Uterus (tissue), 4 donors: ENCODE results near the gene MRPL21. TPM values are rescaled to one million over a fixed set of nuclear protein-coding genes. Genes with fewer than 3 reads are reported as not detected.

ENCODE experiments used
- DNase-seq, 2 donors: peaks; one replicate each; pipeline ENCODE4 v3.0.0-alpha.2; 2019 to 2020
- H3K27ac ChIP-seq, 2 donors: fragments of 200-600 bp; sonication (generic); 1 replicate in 1 of 2; 2 replicates in 1 of 2; pipeline ENCODE4 v1.5.1; 2016 to 2018
- H3K27me3 ChIP-seq, 2 donors: fragments of 200-600 bp; sonication (generic); one replicate each; pipeline ENCODE4 v1.5.1; 2018 to 2019; ENCODE audit warnings: control low read depth in 1 of 2
- H3K36me3 ChIP-seq, 2 donors: fragments of 200-600 bp; sonication (generic); one replicate each; pipeline ENCODE4 v1.5.1; 2019; ENCODE audit warnings: control low read depth in 1 of 2
- H3K4me1 ChIP-seq, 2 donors: fragments of 200-600 bp; sonication (generic); one replicate each; pipeline ENCODE4 v1.5.1; 2018 to 2019; ENCODE audit warnings: control low read depth in 1 of 2
- H3K4me3 ChIP-seq, 2 donors: fragments of 200-600 bp; sonication (generic); 1 replicate in 1 of 2; 2 replicates in 1 of 2; pipeline ENCODE4 v1.5.1; 2018 to 2019; ENCODE audit warnings: mild to moderate bottlenecking in 1 of 2
- H3K9me3 ChIP-seq, 2 donors: fragments of 200-600 bp; sonication (generic); one replicate each; pipeline ENCODE4 v1.5.1; 2019; ENCODE audit warnings: control low read depth in 1 of 2
- POLR2A ChIP-seq, 2 donors: fragments of 450-650 bp; IDR thresholded peaks; one replicate each; pipeline ENCODE4 v1.6.1; 2016; ENCODE audit warnings: antibody characterized with exemption in 2 of 2, mild to moderate bottlenecking in 1 of 2, moderate library complexity in 1 of 2
- intact Hi-C: fragments of 100-400 bp; cut with DNase I; formaldehyde crosslinking; loops from one replicate; pipeline ENCODE4 v1.15.1; 2023; ENCODE audit warnings: low total_unique reads
- total RNA-seq, 4 donors: library from RNA; depleted of rRNA in 3 of 4; stranded (reverse); fragments of >200 nt in 3 of 4; gene quantifications; one replicate each; pipeline versions ENCODE4 v1.1.0 to v1.2.4, GENCODE V29; 2014 to 2023
- TF ChIP-seq, protein P1 (sequence below), 4 experiments: fragments of 200-600 bp in 2 of 4; fragments of 450-650 bp in 2 of 4; sonication (generic) in 2 of 4; IDR thresholded peaks; one replicate each; pipeline ENCODE4 v1.5.1; 2016 to 2019; ENCODE audit warnings: antibody characterized with exemption in 4 of 4, mild to moderate bottlenecking in 2 of 4, moderate library complexity in 1 of 4
- donor health status: DM: yes; HTN: yes; CAD: no.

The MRPL21 gene
- total RNA-seq, 4 donors from 2014 or later, result 29.2 to 52.7 (median 36.9) TPM

DNA sequence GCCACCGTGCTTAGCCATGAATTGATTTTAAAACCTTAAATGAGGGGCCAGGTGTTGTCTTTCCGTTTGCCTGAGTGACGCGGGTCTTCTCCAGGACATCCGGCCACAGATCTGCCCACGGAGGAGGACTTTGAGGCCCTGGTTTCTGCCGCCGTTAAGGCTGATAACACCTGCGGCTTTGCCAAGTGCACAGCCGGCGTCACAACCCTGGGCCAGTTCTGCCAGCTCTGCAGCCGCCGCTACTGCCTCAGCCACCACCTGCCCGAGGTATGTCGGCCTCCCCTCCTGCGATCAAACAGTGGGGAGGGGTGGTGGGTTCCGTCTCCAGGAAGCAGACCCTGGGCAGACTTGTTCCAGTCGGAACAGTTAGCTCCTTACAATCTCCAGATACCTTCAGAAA lies 34.5 kb upstream of the MRPL21 start:
- Histone ChIP-seq H3K4me3 (no peak overlapping the region), H3K36me3 (no peaks in the 10 kb centered on the region), H3K9me3 (no peaks in the 10 kb centered on the region), H3K4me1 (peaks cover 0 to 7% of the 10 kb centered on the region in 2 donors), H3K27ac (no peak overlapping the region), H3K27me3 (no peaks in the 10 kb centered on the region)
- no peak for TF ChIP-seq POLR2A (IDR thresholded peaks at IDR 0.05)
- intact Hi-C loops, result no loop called here
- DNase-seq, result no peak

DNA sequence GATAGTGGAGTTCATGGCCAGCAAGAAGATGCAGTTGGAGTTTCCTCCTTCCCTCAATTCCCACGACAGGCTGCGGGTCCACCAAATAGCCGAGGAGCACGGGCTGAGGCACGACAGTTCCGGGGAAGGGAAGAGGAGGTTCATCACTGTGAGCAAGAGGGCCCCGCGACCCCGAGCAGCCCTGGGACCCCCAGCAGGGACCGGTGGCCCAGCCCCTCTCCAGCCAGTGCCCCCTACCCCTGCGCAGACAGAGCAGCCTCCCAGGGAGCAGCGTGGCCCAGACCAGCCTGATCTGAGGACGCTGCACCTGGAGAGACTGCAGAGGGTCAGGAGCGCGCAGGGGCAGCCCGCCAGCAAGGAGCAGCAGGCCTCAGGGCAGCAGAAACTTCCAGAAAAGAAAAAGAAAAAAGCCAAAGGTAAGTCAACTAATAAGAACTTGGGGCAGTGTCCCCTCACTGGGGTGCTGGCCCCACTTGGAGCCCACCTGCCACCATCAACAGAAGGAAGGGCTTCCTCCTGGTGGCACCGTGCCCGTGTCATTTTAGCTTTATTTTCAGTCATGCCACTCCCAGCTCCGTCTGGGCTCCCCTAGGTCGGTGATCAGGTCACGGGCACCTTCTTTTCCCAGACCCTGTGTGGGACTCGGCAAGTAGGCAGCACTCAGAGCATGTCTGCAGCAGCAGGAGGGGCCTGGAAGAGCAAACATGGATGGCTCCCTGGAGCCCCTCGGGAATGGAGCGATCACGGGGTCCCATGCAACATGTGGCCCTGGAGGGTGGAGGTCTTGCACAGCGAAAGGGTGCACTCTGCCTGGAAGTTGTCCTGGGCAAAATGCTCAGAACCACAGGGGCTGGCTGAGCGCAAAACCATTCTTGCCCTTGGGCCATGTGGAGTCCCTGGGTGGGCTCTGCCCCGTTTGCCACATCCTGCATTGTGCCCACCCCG lies 33.3 kb upstream of the MRPL21 start:
- intact Hi-C loops, result no loop called here

DNA sequence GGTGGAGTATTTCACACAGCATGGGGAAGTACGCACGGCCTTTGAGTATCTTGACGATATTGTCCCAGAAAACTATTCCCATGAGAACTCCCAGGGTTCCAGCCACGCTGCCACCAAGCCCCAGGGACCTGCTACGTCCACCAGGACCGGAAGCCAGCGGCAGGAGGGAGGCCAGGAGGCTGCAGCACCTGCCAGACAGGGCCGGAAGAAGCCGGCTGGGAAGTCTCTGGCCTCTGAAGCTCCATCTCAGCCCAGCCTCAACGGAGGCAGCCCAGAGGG lies 32.7 kb upstream of the MRPL21 start:
- no peaks in the 10 kb centered on the region for H3K4me1 ChIP-seq
- TF ChIP-seq POLR2A (IDR thresholded peaks at IDR 0.05), result no peak
- TF ChIP-seq, protein P1, sequence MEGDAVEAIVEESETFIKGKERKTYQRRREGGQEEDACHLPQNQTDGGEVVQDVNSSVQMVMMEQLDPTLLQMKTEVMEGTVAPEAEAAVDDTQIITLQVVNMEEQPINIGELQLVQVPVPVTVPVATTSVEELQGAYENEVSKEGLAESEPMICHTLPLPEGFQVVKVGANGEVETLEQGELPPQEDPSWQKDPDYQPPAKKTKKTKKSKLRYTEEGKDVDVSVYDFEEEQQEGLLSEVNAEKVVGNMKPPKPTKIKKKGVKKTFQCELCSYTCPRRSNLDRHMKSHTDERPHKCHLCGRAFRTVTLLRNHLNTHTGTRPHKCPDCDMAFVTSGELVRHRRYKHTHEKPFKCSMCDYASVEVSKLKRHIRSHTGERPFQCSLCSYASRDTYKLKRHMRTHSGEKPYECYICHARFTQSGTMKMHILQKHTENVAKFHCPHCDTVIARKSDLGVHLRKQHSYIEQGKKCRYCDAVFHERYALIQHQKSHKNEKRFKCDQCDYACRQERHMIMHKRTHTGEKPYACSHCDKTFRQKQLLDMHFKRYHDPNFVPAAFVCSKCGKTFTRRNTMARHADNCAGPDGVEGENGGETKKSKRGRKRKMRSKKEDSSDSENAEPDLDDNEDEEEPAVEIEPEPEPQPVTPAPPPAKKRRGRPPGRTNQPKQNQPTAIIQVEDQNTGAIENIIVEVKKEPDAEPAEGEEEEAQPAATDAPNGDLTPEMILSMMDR (IDR thresholded peaks at IDR 0.05), result no peak
- DNase-seq, result no peak
- no peak overlapping the region for H3K27ac ChIP-seq
- H3K27me3 ChIP-seq, result no peaks in the 10 kb centered on the region
- no peaks in the 10 kb centered on the region for H3K36me3 ChIP-seq
- no peaks in the 10 kb centered on the region for H3K9me3 ChIP-seq
- intact Hi-C loops, result no loop called here
- H3K4me3 ChIP-seq, result no peak overlapping the region

More for the DNA sequence above, 33.3 kb upstream of the MRPL21 start:
- TF ChIP-seq, protein P1 (IDR thresholded peaks at IDR 0.05), result no peak
- TF ChIP-seq POLR2A (IDR thresholded peaks at IDR 0.05), result no peak
- Histone ChIP-seq H3K27ac (no peak overlapping the region), H3K4me3 (no peak overlapping the region), H3K9me3 (no peaks in the 10 kb centered on the region), H3K36me3 (no peaks in the 10 kb centered on the region), H3K4me1 (no peaks in the 10 kb centered on the region), H3K27me3 (no peaks in the 10 kb centered on the region)
- no peak for DNase-seq

DNA sequence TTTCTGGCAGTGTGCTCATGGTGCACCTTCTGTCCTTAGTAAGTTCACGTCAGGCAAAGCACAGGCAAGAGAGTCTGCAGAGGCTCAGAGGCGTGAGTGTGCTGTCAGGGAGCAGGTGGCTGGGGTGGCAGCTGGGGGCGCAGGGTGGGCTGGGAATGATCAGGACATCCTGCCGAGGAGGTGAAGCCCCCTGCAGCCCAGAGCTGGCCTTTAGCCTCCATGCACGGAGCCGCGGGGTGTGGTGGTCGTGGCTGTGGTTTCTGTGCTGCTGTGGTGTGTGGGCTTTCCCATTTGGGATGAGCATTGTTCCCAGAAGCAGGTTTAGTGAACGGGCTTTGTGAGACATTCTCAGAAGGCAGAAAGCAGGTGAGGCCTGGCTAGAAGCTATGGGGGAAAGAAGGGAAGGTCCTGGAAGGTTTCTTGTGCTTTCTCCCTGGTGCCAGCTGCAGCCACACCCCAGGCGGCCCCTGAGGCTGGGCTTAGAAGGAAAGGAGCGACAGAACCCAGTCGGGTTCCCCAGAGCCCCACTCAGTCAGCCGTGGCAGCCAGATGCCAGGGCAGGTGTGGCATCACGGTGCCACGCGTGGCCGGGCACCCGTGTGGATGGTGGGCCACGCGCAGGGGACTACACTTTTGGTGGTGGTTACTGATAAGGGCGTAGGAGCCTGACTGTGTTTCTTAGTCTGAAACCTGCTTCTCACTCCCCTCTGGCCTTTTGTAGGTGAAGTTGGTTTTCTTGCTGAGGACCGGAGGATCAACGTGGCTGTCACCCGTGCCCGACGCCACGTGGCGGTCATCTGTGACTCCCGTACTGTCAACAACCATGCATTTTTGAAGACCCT lies 32.1 kb upstream of the MRPL21 start:
- no peaks in the 10 kb centered on the region for H3K27me3 ChIP-seq
- no peak overlapping the region for H3K27ac ChIP-seq
- intact Hi-C loops, result no loop called here

DNA sequence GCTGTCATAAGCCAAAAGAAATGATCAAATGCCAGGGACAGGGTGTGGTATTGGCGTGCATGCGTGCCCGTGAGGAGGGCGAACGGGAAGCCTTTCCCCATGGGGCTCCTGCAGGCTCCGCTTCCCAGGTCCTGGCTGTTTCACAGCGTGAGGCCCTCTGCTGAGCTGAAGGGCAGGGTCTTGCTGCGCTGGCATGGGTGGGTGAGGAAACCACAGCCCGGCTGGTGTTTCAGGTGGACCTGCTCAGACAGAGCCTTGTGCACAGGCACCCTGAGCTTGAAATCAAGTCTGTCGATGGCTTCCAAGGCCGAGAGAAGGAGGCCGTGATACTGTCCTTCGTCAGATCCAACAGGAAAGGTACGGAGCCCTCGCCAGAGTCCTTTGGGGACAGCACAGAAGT lies 31.4 kb upstream of the MRPL21 start:
- intact Hi-C loops, result no loop called here
- TF ChIP-seq, protein P1 (IDR thresholded peaks at IDR 0.05), result no peak
- no peak for TF ChIP-seq POLR2A (IDR thresholded peaks at IDR 0.05)
- no peaks in the 10 kb centered on the region for H3K27me3 ChIP-seq
- H3K27ac ChIP-seq, result no peak overlapping the region
- no peak for DNase-seq
- no peaks in the 10 kb centered on the region for H3K4me1 ChIP-seq
- H3K9me3 ChIP-seq, result no peaks in the 10 kb centered on the region
- no peaks in the 10 kb centered on the region for H3K36me3 ChIP-seq
- H3K4me3 ChIP-seq, result no peak overlapping the region

More for the DNA sequence above, 32.1 kb upstream of the MRPL21 start:
- no peaks in the 10 kb centered on the region for H3K4me1 ChIP-seq
- TF ChIP-seq, protein P1 (IDR thresholded peaks at IDR 0.05), result no peak
- no peak for TF ChIP-seq POLR2A (IDR thresholded peaks at IDR 0.05)
- H3K4me3 ChIP-seq, result no peak overlapping the region
- no peaks in the 10 kb centered on the region for H3K9me3 ChIP-seq
- no peaks in the 10 kb centered on the region for H3K36me3 ChIP-seq
- no peak for DNase-seq
